ENCODE measurements around the gene UBE2Q2.
"Not testable (repeated sequence)": the region's sequence is repeated elsewhere in the genome, so short reads cannot be mapped to it uniquely, and the experiment has no call there.

The UBE2Q2 gene

DNA sequence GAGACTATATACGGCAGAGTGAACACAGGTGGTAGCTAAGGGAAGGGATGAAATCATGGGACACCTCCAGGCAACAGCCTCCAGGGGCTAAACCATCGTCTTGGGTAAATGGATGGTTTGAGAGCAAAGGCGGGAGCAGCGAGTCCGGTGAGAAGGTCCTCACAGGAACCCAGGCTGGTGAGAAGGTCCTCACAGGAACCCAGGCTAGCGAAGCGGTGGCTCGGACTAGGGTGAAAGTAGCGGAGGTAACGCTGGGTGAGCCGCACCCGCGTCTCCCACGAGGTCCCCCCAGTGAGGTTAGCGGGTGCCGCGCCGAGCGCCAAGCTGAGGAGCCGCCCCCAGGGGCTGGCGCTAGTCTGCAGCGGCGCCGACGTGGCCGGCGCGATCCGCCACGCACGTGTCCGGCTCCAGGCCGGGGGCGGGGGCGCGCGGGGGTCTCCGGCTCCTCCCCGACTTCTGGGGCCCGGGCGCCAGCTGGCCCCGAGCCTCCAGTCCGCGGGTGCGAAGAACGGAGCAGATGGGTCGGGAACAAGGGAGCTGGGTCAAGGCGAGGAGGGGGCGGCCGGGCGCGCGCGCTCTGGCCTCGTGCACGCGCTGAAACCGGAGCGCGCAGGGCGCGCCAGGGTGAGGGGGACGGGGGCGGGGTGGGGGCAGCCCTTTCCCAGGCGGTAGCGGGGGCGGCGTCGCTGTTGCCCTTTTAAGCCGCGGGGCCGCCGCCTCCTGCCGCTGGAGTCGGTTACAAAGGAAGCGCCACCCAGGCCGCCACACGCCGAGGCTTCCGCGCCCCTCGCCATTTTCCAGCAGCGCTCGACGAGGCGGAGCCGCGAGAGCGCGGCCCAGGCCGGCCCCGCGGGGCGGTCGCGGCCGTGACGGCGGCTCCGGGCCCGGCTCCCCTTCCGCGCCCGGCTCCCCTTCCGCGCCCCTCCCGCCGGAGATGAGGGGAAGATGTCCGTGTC is at the start of gene UBE2Q2:
TSS of gene UBE2Q2 (plus strand) at position 726 of the 956 bp plus-strand sequence. CDS start at position 946, 220 bp downstream.
- peak; percentile 89 for DNase-seq (ENCODE audit: low read depth, low spot score)

DNA sequence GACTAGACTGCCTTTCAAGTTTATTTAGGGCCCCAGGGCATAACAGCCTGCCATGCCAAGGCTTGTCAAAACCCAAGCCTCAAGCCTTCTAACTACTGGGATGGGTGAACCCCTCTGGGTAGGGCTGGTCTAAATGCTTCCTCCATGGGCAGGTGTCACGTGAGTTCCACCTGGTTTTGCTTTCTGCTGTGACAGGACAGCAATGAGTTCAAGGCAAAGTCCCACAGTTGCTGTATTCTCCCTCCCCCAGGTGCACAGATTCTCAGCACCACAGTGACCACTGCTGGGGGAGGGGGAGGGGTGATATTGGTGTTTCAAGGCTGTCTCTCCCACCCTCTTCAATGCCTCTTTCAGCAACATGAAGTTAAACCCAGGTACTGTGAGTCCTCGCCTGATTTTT is 46.9 kb upstream of the UBE2Q2 start:
- no peak for DNase-seq (ENCODE audit: low read depth, low spot score)

DNA sequence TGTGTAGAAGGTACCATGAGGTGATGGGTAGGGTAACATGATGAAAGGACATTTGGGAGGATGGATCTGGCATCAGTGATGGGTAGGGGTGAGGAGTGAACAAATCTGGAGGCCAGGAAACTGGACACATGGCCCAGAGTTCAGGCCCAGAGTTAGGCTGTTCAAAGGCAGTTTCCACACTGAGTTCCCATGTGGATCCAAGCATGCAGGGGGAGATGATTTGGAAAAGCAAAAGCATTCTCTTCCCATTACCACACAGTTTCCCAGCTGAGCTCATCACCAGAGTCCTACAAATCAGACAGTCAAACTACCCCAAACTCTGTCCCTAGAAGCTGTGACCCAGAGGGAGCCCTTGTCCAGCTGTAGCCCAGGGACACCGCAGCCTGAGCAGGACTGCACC is 46.1 kb upstream of the UBE2Q2 start:
- not testable (repeated sequence) for DNase-seq (ENCODE audit: low read depth, low spot score)

DNA sequence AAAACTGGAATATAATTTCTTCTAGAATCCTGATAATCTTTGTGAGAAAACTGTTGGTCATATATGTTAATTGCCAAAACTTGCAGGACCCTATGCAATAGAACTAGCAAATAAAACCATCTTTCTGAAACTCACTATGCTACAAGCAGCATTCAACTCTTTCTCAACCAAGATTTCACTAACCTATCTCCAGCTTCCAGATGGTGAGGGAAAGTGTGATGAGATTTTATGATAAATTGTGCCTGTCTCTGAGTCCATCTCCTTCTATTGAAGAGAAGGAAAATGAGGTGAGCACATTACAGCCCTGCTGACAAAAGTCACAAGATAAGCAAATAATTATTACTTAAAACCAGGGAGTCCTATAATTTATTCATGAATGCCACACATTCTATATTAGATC is 44.1 kb upstream of the UBE2Q2 start:
- DNase-seq (ENCODE audit: low read depth, low spot score) = no peak

DNA sequence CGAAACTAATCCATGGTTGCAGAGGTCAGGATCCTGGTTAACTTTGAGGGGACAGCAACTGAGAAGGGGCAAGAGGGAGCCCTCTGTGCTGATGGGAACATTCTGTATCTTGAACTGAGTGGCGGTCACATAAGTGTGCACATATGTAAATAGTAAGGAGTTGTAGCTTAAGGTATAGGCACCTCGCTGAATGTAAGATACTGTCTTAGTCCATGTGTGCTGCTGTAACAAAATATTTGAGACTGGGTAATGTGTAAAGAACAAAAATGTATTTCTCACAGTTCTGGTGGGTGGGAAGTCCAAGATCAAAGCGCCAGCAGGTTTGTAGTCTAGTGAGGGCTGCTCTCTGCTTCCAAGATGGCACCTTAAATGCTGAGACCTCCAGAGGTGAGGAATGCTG is 42.8 kb upstream of the UBE2Q2 start:
- DNase-seq (ENCODE audit: low read depth, low spot score) = not testable (repeated sequence)

DNA sequence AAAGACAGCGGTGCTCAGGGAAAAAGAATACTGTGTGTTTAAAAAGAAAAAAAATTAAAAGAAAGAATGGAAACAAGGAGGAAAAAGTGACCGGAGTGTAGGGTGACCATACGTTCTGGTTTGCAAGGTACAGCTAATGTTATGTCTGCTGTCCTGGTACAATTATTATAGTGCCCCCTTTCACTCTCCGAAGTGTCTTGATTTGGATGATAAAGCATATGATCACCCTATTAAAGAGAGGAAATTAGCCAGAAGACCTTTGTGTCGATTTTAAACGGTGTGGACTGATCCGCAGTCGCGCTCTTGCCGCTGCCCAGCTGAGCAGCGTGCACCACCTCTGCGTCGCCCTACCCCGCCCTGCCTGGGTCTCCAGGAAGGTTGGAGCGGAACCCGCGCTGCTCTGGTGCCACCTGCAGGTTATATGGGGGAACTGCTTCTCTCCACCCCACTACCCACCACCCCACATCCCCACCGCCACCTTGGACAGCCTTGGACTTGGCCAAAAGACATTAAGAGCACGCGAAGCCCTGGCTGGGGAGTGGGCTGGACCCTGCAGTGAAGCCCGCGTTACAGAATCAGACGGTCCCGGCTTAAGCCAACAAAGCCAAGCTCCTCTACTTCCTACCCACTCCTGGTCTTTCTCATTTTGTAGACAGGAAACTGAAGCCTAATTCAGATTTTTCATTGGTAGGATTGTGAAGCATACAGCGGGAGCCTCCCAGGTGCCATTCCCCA is 41.2 kb upstream of the UBE2Q2 start:
- peak; percentile 90 for DNase-seq (ENCODE audit: low read depth, low spot score)

DNA sequence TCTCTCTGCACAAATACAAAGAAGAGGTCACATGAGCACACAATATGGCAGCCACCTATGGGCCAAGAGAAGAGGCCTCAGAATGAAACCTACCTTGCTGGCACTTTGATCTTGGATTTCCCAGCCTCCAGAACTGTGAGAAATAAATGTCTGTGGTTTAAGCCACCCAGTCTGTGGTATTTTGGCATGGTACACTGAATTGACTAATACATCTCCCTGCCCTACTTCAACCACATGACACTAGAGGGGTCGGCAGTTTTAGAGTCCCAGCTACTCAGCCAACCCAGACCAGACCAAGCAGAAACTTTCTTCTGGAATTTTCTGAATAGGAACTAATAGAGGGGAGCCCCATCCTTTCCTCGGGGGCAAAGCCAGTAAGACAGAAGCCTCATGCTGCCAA is 35.8 kb upstream of the UBE2Q2 start:
- not testable (repeated sequence) for DNase-seq (ENCODE audit: low read depth, low spot score)

DNA sequence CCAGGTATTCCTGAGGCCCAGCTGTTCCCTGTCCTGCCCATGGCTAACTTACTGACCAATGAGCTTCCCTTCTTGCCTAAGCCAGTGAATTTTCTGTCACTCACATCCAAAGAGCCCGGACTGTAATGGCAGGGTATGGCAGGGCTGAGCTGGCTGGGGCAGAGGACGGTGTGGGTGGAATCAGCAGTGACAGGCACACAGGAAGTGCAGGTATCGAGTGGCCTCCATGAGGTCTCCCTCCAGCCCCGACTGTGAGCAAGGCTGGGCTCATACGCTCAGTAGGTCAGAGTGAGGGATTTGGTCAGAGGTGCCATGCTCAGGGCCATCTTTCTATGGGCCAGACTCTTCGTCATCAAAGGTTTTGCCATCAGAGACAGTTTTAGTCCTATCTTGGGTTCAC is 35.2 kb upstream of the UBE2Q2 start:
- DNase-seq (ENCODE audit: low read depth, low spot score) = not testable (repeated sequence)

DNA sequence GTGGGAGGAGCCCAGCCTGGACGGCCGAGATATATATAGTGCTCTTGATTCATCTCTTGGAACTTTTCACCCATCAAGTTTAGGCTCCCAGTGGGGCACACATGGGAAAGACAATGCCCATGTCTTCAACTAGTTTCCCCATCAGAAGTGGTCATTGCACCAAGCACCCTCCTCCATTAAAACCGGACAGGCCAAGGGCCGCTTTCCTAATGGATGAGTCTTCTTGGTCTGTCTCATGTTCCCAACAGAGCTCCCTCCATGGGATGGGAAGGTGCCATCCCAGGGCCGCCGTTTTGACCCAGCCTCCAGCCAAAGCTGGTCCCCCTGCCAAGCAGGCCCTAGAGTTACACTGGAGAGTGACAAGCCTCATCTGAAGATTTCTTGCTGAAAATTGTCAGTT is 34.7 kb upstream of the UBE2Q2 start:
- no peak for DNase-seq (ENCODE audit: low read depth, low spot score)

DNA sequence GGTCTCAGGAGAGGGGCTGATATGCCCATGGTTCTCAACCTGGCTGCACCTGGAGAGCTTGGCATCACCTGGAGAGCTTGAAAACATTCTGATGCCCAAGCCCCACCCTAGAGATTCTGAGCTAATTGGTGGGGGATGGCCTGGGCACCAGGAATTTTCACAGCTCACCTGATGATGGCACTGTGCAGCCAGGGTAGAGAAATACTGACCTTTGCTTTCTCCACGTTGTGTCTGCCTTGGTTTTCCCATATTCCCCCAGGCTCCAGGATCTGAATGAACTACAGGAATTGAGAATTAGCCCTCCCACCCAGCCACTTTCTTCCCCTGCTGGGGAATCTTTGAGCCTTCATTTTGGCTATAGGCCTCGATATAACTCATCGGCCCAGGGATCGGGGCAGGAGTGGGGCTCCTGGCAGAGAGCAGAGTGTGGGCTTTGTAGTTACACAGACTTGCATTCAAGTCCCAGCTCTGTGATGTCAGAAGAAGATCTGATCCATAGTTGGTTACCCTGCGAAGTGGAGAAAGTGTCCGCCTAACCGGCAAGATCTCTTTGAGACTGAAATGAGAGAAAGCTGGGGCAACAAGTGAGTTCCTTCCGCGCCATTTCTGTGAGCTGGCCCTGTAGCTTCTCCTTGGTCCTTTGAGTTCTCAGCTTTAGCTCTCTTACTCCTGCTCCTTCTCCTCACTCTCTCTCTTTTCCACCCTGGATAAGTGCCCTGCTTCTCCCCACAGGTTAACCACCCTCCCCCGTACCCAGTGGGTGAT is 33.1 kb upstream of the UBE2Q2 start:
- DNase-seq (ENCODE audit: low read depth, low spot score) = peak; percentile 82

DNA sequence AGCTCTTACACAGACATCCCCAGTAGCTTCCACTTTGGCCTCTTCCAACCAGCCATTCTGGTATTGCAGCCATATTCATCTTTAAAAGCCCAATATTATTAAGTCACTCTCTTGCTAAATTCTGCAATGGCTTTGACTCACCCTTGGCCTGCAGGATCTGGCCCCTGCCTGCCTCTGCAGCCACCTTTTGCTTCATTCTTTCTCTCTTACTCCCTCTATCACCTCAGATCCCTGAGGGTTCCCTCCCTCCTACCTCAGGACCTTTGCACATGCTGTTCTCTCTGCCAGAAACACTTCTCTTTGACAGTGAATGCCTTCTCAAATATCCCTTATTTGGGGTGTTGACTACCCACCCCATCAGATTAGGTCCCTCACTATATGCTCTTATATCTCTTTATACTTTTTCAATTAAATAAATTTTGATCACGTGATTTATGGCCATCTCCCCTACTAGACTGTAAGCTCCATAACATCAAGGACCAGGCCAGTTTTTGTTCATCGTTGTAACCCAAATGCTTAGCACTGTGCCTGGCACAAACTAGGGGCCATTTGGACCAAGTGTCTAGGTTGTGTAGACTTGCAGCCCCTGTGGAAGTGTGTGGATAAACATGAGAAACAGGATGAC is 32.3 kb upstream of the UBE2Q2 start:
- DNase-seq (ENCODE audit: low read depth, low spot score) = no peak

DNA sequence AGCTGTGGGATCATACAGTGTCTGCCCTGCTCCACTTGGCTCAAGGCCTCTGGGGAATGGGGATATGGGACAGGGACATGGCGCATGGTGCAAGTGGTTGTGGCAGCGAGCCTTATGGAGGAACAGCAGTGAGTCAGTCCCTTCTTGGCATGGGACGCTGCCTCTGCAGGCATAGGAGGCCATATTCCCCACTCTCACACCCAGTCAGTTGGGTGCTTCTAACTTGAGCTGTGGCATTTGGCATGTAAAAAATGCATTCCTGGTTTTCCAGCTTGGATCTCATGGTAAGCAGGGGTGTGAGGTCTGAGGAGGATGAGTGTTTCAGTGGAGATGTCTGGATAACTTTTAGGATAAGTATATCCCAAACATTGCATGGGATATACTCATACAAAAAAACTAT is 31.6 kb upstream of the UBE2Q2 start:
- DNase-seq (ENCODE audit: low read depth, low spot score) = no peak

DNA sequence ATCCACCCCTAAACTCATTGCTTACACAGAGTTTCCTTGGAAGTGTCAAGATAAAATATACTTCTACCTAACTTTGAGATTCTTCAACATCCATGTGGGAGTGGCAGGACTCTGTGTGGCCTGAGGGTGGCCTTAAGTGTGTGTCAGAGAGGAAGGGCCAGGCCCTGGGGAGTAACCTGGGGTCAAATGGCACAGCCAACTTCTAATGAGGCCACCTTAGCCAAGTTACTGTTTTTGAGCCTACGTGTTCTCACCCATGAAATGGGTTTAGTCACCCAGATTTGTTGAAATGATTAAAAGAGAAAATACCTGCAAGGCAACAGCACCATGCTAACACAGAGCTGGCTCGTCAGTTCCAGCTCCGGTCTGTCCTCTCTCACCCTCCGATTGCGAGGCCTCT is 28.5 kb upstream of the UBE2Q2 start:
- no peak for DNase-seq (ENCODE audit: low read depth, low spot score)

DNA sequence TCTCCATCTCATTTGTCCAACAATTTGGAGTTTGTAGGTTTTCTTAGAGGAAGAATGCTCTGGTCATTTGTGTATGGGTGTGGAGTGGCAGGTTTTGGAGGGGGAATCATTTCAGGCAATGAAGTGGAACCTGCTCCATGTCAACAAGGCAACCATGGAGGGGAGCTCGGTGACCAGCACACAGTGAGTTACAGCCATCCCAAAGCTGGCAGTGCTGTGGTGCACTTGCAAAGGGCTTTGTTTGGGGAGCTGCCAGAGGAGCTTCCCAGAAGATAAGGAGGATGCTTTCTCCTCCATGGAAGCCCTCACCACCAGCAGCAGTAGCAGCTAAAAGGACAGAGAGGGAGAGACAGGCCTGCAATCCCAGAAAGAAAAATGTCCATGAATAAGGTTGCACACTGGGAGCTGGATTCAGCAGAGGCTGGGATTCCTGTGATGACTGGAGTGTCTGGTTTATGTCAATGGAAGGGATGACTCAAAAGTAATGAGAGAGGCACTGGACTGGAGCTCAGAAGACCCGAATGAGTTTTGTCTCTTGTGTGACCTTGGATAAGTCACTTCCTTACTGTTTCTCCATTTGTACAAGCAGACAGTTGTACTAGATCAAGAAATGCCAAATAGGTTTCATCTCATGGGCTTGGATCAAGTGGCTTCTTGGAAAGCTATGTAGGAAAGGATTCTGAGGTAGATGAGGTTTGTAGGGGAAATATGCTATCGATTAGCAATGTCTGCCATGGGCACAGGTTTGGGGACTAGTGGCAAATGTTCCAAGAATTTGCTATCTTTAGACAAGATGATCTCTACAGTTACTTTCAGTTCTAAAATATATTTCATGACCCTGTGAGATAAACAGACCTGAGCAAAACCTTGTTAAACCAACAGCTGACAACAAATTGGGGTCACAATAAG is 27.2 kb upstream of the UBE2Q2 start:
- DNase-seq (ENCODE audit: low read depth, low spot score) = peak; percentile 57

DNA sequence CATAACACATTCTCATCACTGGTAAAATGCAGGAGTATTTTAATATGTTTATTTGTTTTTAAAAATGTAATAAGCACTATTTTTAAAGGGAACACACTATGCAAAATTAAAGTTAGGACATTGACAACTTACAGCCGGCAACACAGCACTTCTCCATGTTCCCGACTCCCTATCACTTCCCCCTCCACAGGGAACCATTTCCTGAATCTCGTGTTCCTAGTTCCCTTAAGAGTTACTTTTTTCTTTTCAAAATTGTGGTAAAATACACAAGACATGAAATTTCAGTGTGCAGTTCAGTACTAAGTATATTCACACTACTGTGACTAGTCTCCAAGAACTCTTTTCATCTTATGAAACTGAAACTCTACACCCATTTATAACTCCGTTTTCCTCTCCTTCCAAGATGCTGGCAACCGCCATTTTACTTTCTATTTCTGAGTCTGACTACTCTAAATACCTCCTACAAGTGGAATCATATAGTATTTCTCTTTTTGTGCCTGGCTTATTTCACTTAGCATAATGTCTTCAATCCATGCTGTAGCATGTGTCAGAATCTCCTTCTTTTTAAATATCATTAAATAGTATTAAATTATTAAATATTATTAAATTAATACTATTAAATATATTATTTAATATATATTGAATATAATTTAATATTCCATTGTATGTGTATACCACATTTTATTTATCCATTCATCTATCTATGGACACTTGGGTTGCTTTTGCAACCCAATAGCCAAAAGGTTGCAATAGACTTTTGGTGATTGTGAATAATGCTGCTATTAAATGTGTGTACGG is 25.9 kb upstream of the UBE2Q2 start:
- no peak for DNase-seq (ENCODE audit: low read depth, low spot score)

DNA sequence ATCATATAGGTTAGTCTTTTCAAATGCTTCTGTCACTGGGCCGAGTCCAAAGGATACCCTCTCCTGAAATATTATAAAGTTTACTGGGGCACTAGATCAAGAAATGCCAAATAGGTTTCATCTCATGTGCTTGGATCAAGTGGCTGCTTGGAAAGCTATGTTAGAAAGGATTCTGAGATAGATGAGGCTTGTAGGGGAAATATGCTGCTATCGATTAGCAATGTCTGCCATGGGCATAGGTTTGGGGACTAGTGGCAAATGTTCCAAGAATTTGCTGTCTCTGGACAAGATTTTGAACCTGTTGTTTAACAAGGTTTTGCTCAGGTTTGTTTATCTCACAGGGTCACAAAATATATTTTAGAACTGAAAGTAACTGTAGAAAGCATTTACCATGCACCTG is 23.0 kb upstream of the UBE2Q2 start:
- no peak for DNase-seq (ENCODE audit: low read depth, low spot score)

DNA sequence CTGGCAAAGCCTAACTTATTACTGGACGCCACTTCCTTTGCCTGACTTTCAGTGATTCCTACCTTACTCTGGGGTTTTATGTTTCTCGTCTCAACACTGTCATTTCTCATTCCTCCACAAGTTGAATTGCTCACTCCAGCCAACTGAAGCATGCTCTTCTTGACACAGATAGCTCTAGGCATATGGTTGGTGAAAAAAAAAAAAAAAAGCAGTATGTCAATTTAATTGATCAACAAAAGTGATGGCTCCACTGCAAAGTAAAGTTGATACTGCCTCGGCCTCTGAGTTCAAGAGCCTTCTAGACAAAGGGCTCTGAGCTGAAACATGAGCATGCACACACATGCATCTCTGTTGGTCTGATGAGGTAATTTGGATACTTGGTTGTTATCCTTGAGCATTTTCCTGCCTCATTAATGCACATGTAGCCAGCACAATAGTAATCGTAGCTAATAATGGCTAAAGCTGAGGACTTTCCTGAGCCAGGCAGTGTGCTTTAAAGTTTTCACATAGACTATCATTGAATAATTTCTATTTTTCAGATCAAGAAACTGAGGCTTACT is 21.4 kb upstream of the UBE2Q2 start:
- no peak for DNase-seq (ENCODE audit: low read depth, low spot score)

DNA sequence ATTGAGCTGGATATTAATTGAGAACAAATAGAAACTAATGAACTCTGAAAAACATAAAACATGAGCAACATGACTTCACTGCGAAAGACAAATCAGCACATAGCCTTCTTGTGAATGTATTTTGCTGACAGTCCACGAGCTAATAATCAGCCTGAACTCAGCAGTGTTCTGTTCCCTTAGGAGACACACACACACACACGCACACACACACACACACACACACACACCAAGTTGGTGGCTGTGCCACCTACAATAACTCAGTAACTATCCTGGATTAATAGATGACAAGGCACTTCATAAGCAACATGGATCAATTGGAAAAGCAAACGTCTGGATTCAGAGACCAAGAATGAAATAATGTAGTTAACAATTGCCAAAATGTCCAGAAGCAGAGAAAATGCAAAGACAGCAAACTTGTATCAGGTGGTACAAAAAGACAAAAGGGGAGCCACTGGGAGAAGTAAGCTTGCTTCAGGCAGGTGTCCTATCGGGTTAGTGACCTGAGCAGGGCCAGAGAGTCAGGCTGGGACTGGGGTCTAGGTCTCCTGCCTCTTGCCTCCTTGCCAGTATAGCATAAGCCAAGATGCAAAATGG is 20.5 kb upstream of the UBE2Q2 start:
- DNase-seq (ENCODE audit: low read depth, low spot score) = no peak

Measured in ELF-1 (cell line).